AG04450 (cell line): ENCODE data around the gene CABLES1. TPM values are rescaled to one million over a fixed set of nuclear protein-coding genes. Genes with fewer than 3 reads are reported as not detected.

ENCODE experiments used
- CTCF ChIA-PET: fragments of 300-600, 350-600 bp; formaldehyde crosslinking; extraction: SDS; loops from one replicate; lab custom pipeline; 2022; ENCODE audit warnings: antibody characterized with exemption, inconsistent platforms; lab: Charles Lee
- POLR2A ChIA-PET: fragments of 350-600 bp; formaldehyde crosslinking; extraction: SDS; loops from one replicate; lab custom pipeline; 2021; ENCODE audit warnings: antibody characterized with exemption, inconsistent platforms; lab: Yijun Ruan, JAX
- DNase-seq: peaks from one replicate; pipeline ENCODE4 v3.0.0-alpha.2; 2011; ENCODE audit warnings: low read depth, low spot score
- H3K27ac ChIP-seq: one replicate; pipeline ENCODE4 v1.5.1; 2012; ENCODE audit warnings: low read depth, low read length, control low read depth
- H3K27me3 ChIP-seq: one replicate; pipeline ENCODE4 v1.6.0; 2012; ENCODE audit warnings: low read length; ENCODE audit not compliant: control insufficient read depth, insufficient read depth
- H3K4me3 ChIP-seq: 2 replicates; pipeline ENCODE4 v1.5.1; 2011; ENCODE audit warnings: mild to moderate bottlenecking, low read depth, low read length, control low read depth
- H3K9me3 ChIP-seq: 2 replicates; pipeline ENCODE4 v1.5.1; 2012; ENCODE audit warnings: low read length; ENCODE audit not compliant: control insufficient read depth, insufficient read depth
- CTCF ChIP-seq: IDR thresholded peaks from 2 replicates; pipeline ENCODE4 v1.5.1; 2011; ENCODE audit warnings: low read depth, low read length, control low read depth, inconsistent platforms
- polyA plus RNA-seq: library from polyadenylated mRNA; depleted of rRNA; stranded (reverse); fragments of >200 nt; gene quantifications from 2 replicates; pipeline ENCODE4 v1.2.3, GENCODE V29; 2011

Gene CABLES1
- polyA plus RNA-seq, 1 experiment, result 29.6 TPM

- Histone ChIP-seq H3K4me3 (no peak overlapping the region), H3K27me3 (no peaks in the 10 kb centered on the region), H3K27ac (no peak overlapping the region), H3K9me3 (no peaks in the 10 kb centered on the region; the same call in 1 of the 2 replicates)
- CTCF ChIA-PET, result interaction anchor here (1.0 to 1.1 kb wide), 2 partner anchors 10 to 239 kb away, joined by 3 to 4 read pairs; no protein-coding TSS in a partner anchor
- no peak for TF ChIP-seq CTCF
- DNase-seq, result no peak
- POLR2A ChIA-PET, result interaction anchor here (0.7 kb wide), 1 partner anchor 84 kb away, joined by 3 read pairs; no protein-coding TSS in a partner anchor
Observed at GRCh38 chr18:23141104-23141999, 6.1 kb downstream of the CABLES1 start.

- H3K9me3 ChIP-seq, result no peaks in the 10 kb centered on the region; the same call in 1 of the 2 replicates
- DNase-seq, result no peak
- no peak overlapping the region for H3K4me3 ChIP-seq
- no peaks in the 10 kb centered on the region for H3K27me3 ChIP-seq
- ChIA-PET POLR2A (interaction anchor here (0.5 kb wide), 1 partner anchor 27 kb away, joined by 3 read pairs; no protein-coding TSS in a partner anchor), CTCF (interaction anchor here (0.5 to 1.1 kb wide), 2 partner anchors 9 to 11 kb away, joined by 4 to 5 read pairs; no protein-coding TSS in a partner anchor)
- no peak for TF ChIP-seq CTCF
- H3K27ac ChIP-seq, result no peak overlapping the region
Observed at GRCh38 chr18:23142251-23142929, 7.1 kb downstream of the CABLES1 start.

- DNase-seq, result no peak
- Histone ChIP-seq H3K4me3 (no peak overlapping the region), H3K9me3 (no peaks in the 10 kb centered on the region; the same call in 1 of the 2 replicates), H3K27me3 (no peaks in the 10 kb centered on the region), H3K27ac (no peak overlapping the region)
- ChIA-PET POLR2A (no interaction called here), CTCF (no interaction called here)
- TF ChIP-seq CTCF, result no peak
Observed at GRCh38 chr18:23143016-23143814, 7.9 kb downstream of the CABLES1 start.

- no peak for DNase-seq
- CTCF ChIA-PET, result interaction anchor here (0.9 to 1.4 kb wide), 2 partner anchors 13 to 113 kb away, joined by 3 to 5 read pairs; no protein-coding TSS in a partner anchor
Observed at GRCh38 chr18:23143815-23144261, 8.6 kb downstream of the CABLES1 start.

More at GRCh38 chr18:23143815-23144261, 8.6 kb downstream of the CABLES1 start:
- Histone ChIP-seq H3K4me3 (no peak overlapping the region), H3K9me3 (no peaks in the 10 kb centered on the region; the same call in 1 of the 2 replicates), H3K27ac (no peak overlapping the region), H3K27me3 (no peaks in the 10 kb centered on the region)
- POLR2A ChIA-PET, result no interaction called here
- TF ChIP-seq CTCF, result no peak
